Activated naive CD8-positive, alpha-beta T cell treated with anti-CD3 and anti-CD28 coated beads for 36 hours (primary cell): ENCODE measurements around the gene HMBS. TPM values are rescaled to one million over a fixed set of nuclear protein-coding genes. Genes with fewer than 3 reads are reported as not detected.
"Not testable (repeated sequence)": the region's sequence is repeated elsewhere in the genome, so short reads cannot be mapped to it uniquely, and the experiment has no call there.

Experiments
- DNase-seq: peaks from one replicate; pipeline ENCODE4 v3.0.0; 2021
- H3K27ac Mint-ChIP-seq: one replicate; pipeline ENCODE4 v1.8.0; 2022; ENCODE audit warnings: mild to moderate bottlenecking, moderate library complexity, mixed read lengths
- H3K27me3 Mint-ChIP-seq: one replicate; pipeline ENCODE4 v1.8.0; 2022; ENCODE audit warnings: mild to moderate bottlenecking, mixed read lengths
- H3K36me3 Mint-ChIP-seq: one replicate; pipeline ENCODE4 v1.8.0; 2021; ENCODE audit warnings: mild to moderate bottlenecking, mixed read lengths
- H3K4me1 Mint-ChIP-seq: one replicate; pipeline ENCODE4 v1.8.0; 2021; ENCODE audit warnings: mixed read lengths
- H3K4me3 Mint-ChIP-seq: one replicate; pipeline ENCODE4 v1.8.0; 2022; ENCODE audit warnings: mild to moderate bottlenecking, moderate library complexity, mixed read lengths
- H3K9me3 Mint-ChIP-seq: one replicate; pipeline ENCODE4 v1.8.0; 2022; ENCODE audit warnings: mixed read lengths
- total RNA-seq, 2 experiments: library from RNA; stranded (reverse); gene quantifications; one replicate each; pipeline ENCODE4 v1.2.3, GENCODE V29; 2021

Gene HMBS
- total RNA-seq, 2 experiments from 2014 or later, result 42.1 to 43.0 TPM

- DNase-seq, result peak; percentile 45
- peak overlapping the region; percentile 97 for H3K27ac Mint-ChIP-seq
- H3K4me3 Mint-ChIP-seq, result peak overlapping the region; percentile 97
- no peaks in the 10 kb centered on the region for H3K27me3 Mint-ChIP-seq
- H3K36me3 Mint-ChIP-seq, result peaks cover 31% of the 10 kb centered on the region
- H3K4me1 Mint-ChIP-seq, result peaks cover 38% of the 10 kb centered on the region
- H3K9me3 Mint-ChIP-seq, result no peaks in the 10 kb centered on the region
Observed at GRCh38 chr11:119056421-119056999, 28.2 kb upstream of the HMBS start.

DNA sequence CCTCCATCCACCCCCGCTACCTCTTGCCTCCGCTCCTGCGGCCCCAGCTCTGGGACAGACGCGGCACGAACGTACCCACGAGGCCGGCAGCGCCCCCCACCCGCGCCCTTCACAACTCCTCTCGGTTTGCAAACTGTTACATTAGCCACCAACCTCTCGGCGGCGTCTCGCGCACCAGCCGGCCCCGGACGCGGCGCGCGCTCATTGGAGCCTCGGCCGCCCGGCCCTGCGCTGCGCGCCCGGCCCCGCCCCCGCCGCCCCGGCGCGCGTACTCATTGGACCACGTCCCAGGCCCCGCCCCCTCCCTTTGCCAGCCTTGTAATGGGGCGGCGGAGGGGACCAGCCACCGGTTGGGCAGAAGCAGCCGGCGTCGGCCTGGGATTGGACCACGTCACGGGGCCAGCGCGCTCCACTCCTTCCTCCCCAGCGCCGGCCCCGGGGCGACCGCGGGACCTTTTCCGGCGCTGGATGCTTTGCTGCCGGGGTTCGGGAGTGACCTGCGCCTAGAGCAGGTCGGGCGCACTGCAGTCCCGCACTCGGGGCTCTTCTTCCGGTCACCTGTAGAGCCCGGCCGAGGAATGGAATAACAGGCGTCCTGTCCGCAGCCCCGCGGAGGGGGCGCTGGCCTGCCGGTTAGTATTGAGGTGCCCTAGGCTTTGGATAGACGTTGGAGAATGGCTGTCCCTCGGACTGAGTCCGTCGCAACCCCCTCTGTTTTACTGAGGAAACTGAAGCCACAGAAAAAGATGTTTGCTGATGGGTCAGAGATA lies 27.5 kb upstream of the HMBS start, which contains the start of gene HYOU1:
TSS of gene HYOU1 (minus strand) at position 206 of the 770 bp plus-strand sequence. CDS start 1,045 bp downstream, outside the sequence.
- peak; percentile 100 for DNase-seq
- peak within 1 kb of the TSS; percentile 97 for H3K27ac Mint-ChIP-seq
- no peaks in the 10 kb centered on the region for H3K9me3 Mint-ChIP-seq
- peaks cover 30% of the 10 kb centered on the region for H3K36me3 Mint-ChIP-seq
- H3K4me1 Mint-ChIP-seq, result peaks cover 31% of the 10 kb centered on the region
- no peaks in the 10 kb centered on the region for H3K27me3 Mint-ChIP-seq
- peak within 1 kb of the TSS; percentile 97 for H3K4me3 Mint-ChIP-seq

- H3K27me3 Mint-ChIP-seq, H3K9me3 Mint-ChIP-seq, H3K4me3 Mint-ChIP-seq, DNase-seq, H3K27ac Mint-ChIP-seq: not testable (repeated sequence)
- Mint-ChIP-seq H3K36me3 (peaks cover 18% of the 10 kb centered on the region), H3K4me1 (peaks cover 24% of the 10 kb centered on the region)
Observed at GRCh38 chr11:119059128-119059527, 25.6 kb upstream of the HMBS start.

DNA sequence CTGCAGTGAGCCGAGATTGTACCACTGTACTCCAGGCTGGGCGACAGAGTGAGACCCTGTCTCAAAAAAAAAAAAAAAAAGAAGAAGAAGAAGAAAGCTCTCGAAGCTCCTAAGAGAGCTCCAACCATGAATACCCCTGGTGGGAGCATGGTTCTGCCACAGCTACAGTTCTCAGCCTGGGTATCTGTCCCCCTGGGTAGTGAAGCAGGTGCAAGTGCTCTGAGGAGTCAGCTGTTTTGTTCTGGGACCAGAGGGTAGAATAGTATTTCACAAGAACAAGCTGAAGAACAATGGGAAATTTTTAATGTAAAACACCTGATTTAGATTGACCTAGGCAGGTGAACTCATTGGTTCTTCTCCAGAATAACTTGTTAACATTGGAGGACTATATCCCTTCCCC lies 23.4 kb upstream of the HMBS start:
- Mint-ChIP-seq H3K4me1 (peaks cover 23% of the 10 kb centered on the region), H3K36me3 (peaks cover 6% of the 10 kb centered on the region), H3K27ac (no peak overlapping the region), H3K9me3 (no peaks in the 10 kb centered on the region), H3K4me3 (no peak overlapping the region), H3K27me3 (no peaks in the 10 kb centered on the region)
- DNase-seq, result no peak

GRCh38 chr11:119062779-119063178 lies 21.9 kb upstream of the HMBS start:
- no peak overlapping the region for H3K27ac Mint-ChIP-seq
- peaks cover 23% of the 10 kb centered on the region for H3K4me1 Mint-ChIP-seq
- H3K27me3 Mint-ChIP-seq, result no peaks in the 10 kb centered on the region
- H3K36me3 Mint-ChIP-seq, result peaks cover 3% of the 10 kb centered on the region
- H3K4me3 Mint-ChIP-seq, result no peak overlapping the region
- no peak for DNase-seq
- H3K9me3 Mint-ChIP-seq, result no peaks in the 10 kb centered on the region

DNA sequence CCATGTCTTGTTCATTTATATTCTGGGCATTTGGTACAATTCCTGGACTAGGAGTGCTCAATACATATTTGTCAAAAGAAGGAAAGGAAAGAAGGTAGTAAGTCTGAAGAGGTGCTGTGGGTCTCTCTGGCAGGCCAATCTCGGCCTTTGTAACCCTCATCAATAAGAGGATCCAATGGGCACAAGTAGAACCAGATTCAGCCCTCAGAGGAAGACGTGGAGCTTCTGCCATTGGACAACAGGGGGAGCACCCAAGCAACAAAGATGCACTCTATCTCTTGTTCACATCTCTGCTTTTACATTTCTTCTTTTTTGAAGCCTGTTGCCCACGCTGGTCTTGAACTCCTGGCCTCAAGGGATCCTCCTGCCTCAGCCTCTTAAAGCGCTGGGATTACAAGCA lies 19.3 kb upstream of the HMBS start:
- DNase-seq, result peak; percentile 36
- Mint-ChIP-seq H3K27me3 (no peaks in the 10 kb centered on the region), H3K4me1 (peaks cover 24% of the 10 kb centered on the region), H3K36me3 (peaks cover 3% of the 10 kb centered on the region), H3K27ac (no peak overlapping the region), H3K4me3 (no peak overlapping the region), H3K9me3 (no peaks in the 10 kb centered on the region)

DNA sequence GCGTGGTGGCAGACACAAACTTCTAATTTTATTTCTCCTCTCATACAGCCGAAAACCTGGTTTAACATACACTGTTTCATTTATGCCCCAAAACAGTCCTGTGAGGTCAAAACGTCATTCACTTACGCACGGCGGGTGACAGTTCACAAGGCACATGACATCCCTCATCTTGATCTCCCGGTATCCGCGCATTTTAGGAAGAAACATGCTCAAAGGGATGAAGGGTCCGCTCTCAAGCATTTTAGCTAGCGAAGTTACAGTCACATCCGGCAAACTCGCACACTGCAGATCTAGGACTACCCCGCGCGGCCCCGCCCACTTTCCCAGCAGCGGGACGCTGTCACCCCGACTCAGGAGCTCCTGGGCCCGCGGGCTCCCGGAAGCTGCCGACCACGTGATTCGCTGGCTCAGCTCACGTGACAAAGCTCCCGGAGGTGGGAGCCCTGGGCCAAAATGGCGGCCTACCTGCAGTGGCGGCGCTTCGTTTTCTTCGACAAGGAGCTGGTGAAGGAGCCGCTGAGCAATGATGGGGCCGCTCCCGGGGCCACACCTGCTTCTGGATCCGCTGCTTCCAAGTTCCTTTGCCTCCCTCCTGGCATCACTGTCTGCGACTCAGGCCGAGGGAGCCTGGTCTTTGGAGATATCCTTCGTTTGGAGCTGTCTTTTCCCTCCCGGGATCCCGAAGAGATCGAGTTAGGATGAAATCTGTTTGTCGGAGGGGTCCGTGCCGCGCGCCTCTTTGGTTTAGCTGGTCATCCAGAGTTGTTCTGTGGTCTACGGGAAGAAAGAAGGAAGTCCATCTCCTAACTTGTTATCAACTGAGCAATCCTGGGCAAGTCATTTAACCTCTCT lies 17.1 kb upstream of the HMBS start, which contains the start of gene VPS11:
TSS of gene VPS11 (plus strand) at position 448 of the 852 bp plus-strand sequence. CDS start at position 454, 6 bp downstream.
- Mint-ChIP-seq H3K27me3 (no peaks in the 10 kb centered on the region), H3K36me3 (peaks cover 3% of the 10 kb centered on the region), H3K27ac (peak within 1 kb of the TSS; percentile 94), H3K9me3 (no peaks in the 10 kb centered on the region), H3K4me3 (peak within 1 kb of the TSS; percentile 90), H3K4me1 (peaks cover 24% of the 10 kb centered on the region)
- DNase-seq, result peak; percentile 99

GRCh38 chr11:119077839-119078238 lies 6.8 kb upstream of the HMBS start:
- Mint-ChIP-seq H3K27ac (no peak overlapping the region), H3K9me3 (no peaks in the 10 kb centered on the region), H3K36me3 (peaks cover 5% of the 10 kb centered on the region), H3K4me3 (no peak overlapping the region), H3K27me3 (no peaks in the 10 kb centered on the region), H3K4me1 (peaks cover 2% of the 10 kb centered on the region)
- DNase-seq, result no peak

DNA sequence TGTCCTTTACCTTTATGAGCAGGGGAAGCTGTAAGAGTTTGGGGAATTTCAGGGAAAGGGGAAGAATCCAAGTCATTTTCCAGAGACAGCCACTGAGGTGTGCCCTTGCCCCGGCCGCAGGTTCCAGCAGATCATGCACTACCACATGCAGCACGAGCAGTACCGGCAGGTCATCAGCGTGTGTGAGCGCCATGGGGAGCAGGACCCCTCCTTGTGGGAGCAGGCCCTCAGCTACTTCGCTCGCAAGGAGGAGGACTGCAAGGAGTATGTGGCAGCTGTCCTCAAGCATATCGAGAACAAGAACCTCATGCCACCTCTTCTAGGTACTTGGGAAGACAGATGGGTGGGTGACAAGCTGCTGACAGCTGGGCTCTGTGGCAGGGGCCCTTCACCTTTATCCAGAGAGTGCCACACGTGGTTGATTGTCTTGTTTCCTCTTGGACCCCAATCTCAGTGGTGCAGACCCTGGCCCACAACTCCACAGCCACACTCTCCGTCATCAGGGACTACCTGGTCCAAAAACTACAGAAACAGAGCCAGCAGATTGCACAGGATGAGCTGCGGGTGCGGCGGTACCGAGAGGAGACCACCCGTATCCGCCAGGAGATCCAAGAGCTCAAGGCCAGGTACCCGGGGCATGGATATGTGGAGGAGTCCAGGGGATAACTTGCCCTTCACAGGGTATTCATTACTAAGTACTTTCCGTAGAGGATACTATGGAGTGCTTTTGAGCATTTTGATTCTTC lies 5.8 kb upstream of the HMBS start:
- Mint-ChIP-seq H3K27ac (no peak overlapping the region), H3K4me3 (no peak overlapping the region), H3K36me3 (peaks cover 5% of the 10 kb centered on the region)

DNA sequence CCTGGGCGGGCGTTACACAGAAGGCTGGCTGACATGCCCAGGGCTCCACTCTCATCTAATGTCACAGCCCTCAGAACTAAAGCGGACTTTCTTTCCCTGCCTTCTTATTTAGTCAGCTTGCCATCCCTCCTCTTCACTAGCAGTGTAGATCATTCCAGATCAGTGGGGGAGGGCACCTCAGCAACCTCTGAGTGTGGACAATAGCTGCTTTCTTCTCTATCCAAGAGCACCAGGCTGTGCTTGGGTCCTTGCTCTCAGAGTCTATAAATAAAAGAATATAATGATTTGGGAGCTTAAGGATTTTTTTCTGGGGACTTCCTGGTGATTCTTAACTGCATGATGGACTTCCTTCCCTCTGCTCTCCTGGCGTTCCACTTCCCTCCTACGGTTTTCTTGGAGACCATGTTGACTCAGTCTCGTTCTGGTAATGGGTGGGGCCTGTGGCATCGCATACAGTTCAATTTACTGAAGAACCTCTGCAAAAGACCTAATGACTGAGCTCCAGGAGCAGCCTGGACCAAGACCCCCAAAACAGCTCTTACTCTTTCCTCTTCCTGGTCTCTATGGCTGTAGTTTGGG lies 2.9 kb upstream of the HMBS start:
- H3K27me3 Mint-ChIP-seq, result no peaks in the 10 kb centered on the region
- H3K4me1 Mint-ChIP-seq, result peaks cover 12% of the 10 kb centered on the region
- H3K36me3 Mint-ChIP-seq, result peaks cover 2% of the 10 kb centered on the region
- H3K27ac Mint-ChIP-seq, result no peak overlapping the region
- DNase-seq, result no peak
- no peaks in the 10 kb centered on the region for H3K9me3 Mint-ChIP-seq
- no peak overlapping the region for H3K4me3 Mint-ChIP-seq

More for the DNA sequence above, 5.8 kb upstream of the HMBS start:
- H3K4me1 Mint-ChIP-seq, result peaks cover 2% of the 10 kb centered on the region
- H3K9me3 Mint-ChIP-seq, result no peaks in the 10 kb centered on the region
- H3K27me3 Mint-ChIP-seq, result no peaks in the 10 kb centered on the region
- no peak for DNase-seq

DNA sequence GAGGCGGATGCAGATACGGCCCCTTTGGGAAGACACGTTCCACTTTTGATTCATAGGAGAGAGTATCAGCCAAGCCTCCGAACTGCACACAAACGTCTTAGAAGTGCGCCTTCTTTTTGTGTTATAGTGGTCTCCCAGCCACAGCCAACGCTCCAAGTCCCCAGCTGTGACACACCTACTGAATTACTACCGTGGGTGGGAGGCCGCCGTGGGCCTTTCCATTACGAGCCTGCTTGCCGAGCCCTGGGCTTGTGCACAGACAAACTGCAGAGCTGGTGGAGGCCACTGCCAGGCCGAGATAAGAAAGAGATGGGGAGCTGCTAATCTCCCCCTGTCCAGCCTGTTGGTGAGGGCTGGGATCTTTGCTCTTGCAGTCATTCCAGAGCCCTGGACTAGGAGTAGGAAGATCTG lies 761 bp downstream of the HMBS start:
- Mint-ChIP-seq H3K9me3 (no peaks in the 10 kb centered on the region), H3K4me1 (peaks cover 21% of the 10 kb centered on the region), H3K27me3 (no peaks in the 10 kb centered on the region), H3K27ac (peak overlapping the region; percentile 94), H3K4me3 (peak overlapping the region; percentile 95), H3K36me3 (peaks cover 2% of the 10 kb centered on the region)
- DNase-seq, result peak; percentile 58

- no peak for DNase-seq
- H3K36me3 Mint-ChIP-seq, result peaks cover 2% of the 10 kb centered on the region
- H3K27ac Mint-ChIP-seq, result no peak overlapping the region
- H3K9me3 Mint-ChIP-seq, result no peaks in the 10 kb centered on the region
- H3K4me3 Mint-ChIP-seq, result peak overlapping the region; percentile 40
- H3K27me3 Mint-ChIP-seq, result no peaks in the 10 kb centered on the region
- H3K4me1 Mint-ChIP-seq, result peaks cover 19% of the 10 kb centered on the region
Observed at GRCh38 chr11:119087123-119087522, 2.4 kb downstream of the HMBS start.

- H3K36me3 Mint-ChIP-seq, result peaks cover 8% of the 10 kb centered on the region
- H3K9me3 Mint-ChIP-seq, result no peaks in the 10 kb centered on the region
- no peak overlapping the region for H3K4me3 Mint-ChIP-seq
- no peaks in the 10 kb centered on the region for H3K27me3 Mint-ChIP-seq
- peaks cover 25% of the 10 kb centered on the region for H3K4me1 Mint-ChIP-seq
- DNase-seq, result no peak
- H3K27ac Mint-ChIP-seq, result no peak overlapping the region
Observed at GRCh38 chr11:119087747-119088241, 3.1 kb downstream of the HMBS start.

- H3K4me3 Mint-ChIP-seq, result no peak overlapping the region
- peaks cover 14% of the 10 kb centered on the region for H3K36me3 Mint-ChIP-seq
- H3K27me3 Mint-ChIP-seq, result no peaks in the 10 kb centered on the region
- H3K4me1 Mint-ChIP-seq, result peaks cover 31% of the 10 kb centered on the region
- no peak for DNase-seq
- H3K27ac Mint-ChIP-seq, result no peak overlapping the region
- H3K9me3 Mint-ChIP-seq, result no peaks in the 10 kb centered on the region
Observed at GRCh38 chr11:119088406-119088805, 3.7 kb downstream of the HMBS start.
